Urothelium cell line (cell line): ENCODE measurements around the gene THAP6.
"Not testable (repeated sequence)": the region's sequence is repeated elsewhere in the genome, so short reads cannot be mapped to it uniquely, and the experiment has no call there.

Experiments
- DNase-seq: peaks from one replicate; pipeline ENCODE4 v3.0.0; 2011; ENCODE audit warnings: low spot score, mixed read lengths
- FAIRE-seq: peaks from 2 replicates; lab custom pipeline; 2011; peaks lifted over from hg19 to GRCh38; lab: Jason Lieb, UNC

The THAP6 gene

GRCh38 chr4:75525086-75525485 lies 10.8 kb downstream of the THAP6 start:
- no peak for DNase-seq
- no peak for FAIRE-seq

GRCh38 chr4:75525910-75526309 lies 11.6 kb downstream of the THAP6 start:
- DNase-seq (no peak), FAIRE-seq (no peak)

GRCh38 chr4:75527482-75527881 lies 13.2 kb downstream of the THAP6 start:
- DNase-seq = no peak
- no peak for FAIRE-seq

- FAIRE-seq (no peak), DNase-seq (no peak)
These were observed 16.5 kb downstream of the THAP6 start for GRCh38 chr4:75530556-75531322.

- FAIRE-seq, DNase-seq: not testable (repeated sequence)
These were observed 17.4 kb downstream of the THAP6 start for GRCh38 chr4:75531536-75532143.

GRCh38 chr4:75533339-75533887 lies 19.1 kb downstream of the THAP6 start:
- not testable (repeated sequence) for DNase-seq, FAIRE-seq

GRCh38 chr4:75533926-75534325 lies 19.7 kb downstream of the THAP6 start:
- not testable (repeated sequence) for FAIRE-seq, DNase-seq

- not testable (repeated sequence) for FAIRE-seq, DNase-seq
These were observed 23.0 kb downstream of the THAP6 start for GRCh38 chr4:75537308-75537707.

- DNase-seq (peak; percentile 54), FAIRE-seq (no peak)
These were observed 28.6 kb downstream of the THAP6 start for GRCh38 chr4:75542824-75543223.

GRCh38 chr4:75544220-75544619 lies 29.9 kb downstream of the THAP6 start:
- FAIRE-seq, DNase-seq: not testable (repeated sequence)

GRCh38 chr4:75544870-75545269 lies 30.6 kb downstream of the THAP6 start:
- no peak for FAIRE-seq

GRCh38 chr4:75545526-75545925 lies 31.3 kb downstream of the THAP6 start:
- FAIRE-seq = no peak
- DNase-seq = no peak

More at GRCh38 chr4:75544870-75545269, 30.6 kb downstream of the THAP6 start:
- DNase-seq = no peak

- DNase-seq = peak; percentile 44
- no peak for FAIRE-seq
These were observed 33.5 kb downstream of the THAP6 start for GRCh38 chr4:75547647-75548387.

GRCh38 chr4:75549019-75549418 lies 34.7 kb downstream of the THAP6 start:
- FAIRE-seq (no peak), DNase-seq (no peak)

GRCh38 chr4:75552452-75552851 lies 38.2 kb downstream of the THAP6 start:
- FAIRE-seq (no peak), DNase-seq (no peak)

GRCh38 chr4:75555294-75556164 lies 41.3 kb downstream of the THAP6 start, which contains the start of gene ODAPH:
ODAPH (plus strand) TSS chr4:75556066; CDS start chr4:75556083, 17 bp downstream.
- DNase-seq = peak; percentile 81
- FAIRE-seq = peak; percentile 66

- FAIRE-seq (no peak), DNase-seq (no peak)
These were observed 43.4 kb downstream of the THAP6 start for GRCh38 chr4:75557696-75558095.

GRCh38 chr4:75561789-75562188 lies 47.5 kb downstream of the THAP6 start:
- no peak for FAIRE-seq
- DNase-seq = peak; percentile 55

- DNase-seq = no peak
- no peak for FAIRE-seq
These were observed 49.8 kb downstream of the THAP6 start for GRCh38 chr4:75564023-75564422.

GRCh38 chr4:75565481-75565880 lies 51.2 kb downstream of the THAP6 start:
- FAIRE-seq (no peak), DNase-seq (no peak)
